ENCODE results near the gene GPHN.

Gene GPHN

DNA sequence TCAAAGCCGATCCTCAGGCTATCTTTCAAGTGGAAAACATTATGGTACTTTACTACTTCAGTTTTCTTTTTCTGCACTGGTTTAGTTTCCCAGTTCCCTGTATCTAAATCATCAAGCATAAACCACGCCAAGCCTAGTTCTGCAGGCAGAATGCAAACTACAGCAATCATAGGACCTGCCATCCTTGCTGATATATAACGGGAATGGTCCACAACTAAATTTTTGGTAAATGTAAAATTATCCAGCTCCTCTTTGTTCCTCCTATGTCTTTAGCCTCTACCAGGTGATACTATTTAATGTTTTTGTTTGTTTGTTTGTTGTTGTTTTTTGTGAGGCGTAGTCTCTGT is 714.0 kb downstream of the GPHN start:
- peaks cover 3% of the 10 kb centered on the region; the same call in 1 of the 2 replicates for H3K4me1 ChIP-seq (ENCODE audit: insufficient read depth, low read length)
- no peaks in the 10 kb centered on the region for H3K9me3 ChIP-seq (ENCODE audit: control insufficient read depth, insufficient read depth, low read length)
- no peak overlapping the region for H3K9ac ChIP-seq (ENCODE audit: low read depth, low read length)
- no peaks in the 10 kb centered on the region for H3K36me3 ChIP-seq (ENCODE audit: insufficient read depth, low read length)

DNA sequence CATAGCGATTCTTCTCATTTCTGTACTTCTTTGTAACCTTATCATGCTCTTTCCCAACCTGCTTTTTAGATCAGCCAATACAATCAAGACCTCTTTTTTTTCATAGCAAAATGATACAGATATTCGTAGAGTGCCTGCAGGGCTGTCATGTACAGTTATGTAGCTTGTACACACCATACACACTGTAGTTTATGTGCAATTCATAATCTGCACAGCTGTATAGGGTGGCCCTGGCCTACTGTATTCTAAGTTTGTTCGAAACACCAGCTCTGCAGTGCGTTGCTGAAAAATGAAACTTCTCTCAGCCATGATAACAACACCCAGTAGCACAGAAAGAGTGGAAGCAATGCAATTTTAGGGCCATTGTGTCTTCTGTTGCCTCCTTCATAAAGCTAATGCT is 717.6 kb downstream of the GPHN start:
- Histone ChIP-seq H3K36me3 (ENCODE audit: insufficient read depth, low read length) (no peaks in the 10 kb centered on the region), H3K4me1 (ENCODE audit: insufficient read depth, low read length) (no peaks in the 10 kb centered on the region), H3K9ac (ENCODE audit: low read depth, low read length) (no peak overlapping the region), H3K9me3 (ENCODE audit: control insufficient read depth, insufficient read depth, low read length) (no peaks in the 10 kb centered on the region)

DNA sequence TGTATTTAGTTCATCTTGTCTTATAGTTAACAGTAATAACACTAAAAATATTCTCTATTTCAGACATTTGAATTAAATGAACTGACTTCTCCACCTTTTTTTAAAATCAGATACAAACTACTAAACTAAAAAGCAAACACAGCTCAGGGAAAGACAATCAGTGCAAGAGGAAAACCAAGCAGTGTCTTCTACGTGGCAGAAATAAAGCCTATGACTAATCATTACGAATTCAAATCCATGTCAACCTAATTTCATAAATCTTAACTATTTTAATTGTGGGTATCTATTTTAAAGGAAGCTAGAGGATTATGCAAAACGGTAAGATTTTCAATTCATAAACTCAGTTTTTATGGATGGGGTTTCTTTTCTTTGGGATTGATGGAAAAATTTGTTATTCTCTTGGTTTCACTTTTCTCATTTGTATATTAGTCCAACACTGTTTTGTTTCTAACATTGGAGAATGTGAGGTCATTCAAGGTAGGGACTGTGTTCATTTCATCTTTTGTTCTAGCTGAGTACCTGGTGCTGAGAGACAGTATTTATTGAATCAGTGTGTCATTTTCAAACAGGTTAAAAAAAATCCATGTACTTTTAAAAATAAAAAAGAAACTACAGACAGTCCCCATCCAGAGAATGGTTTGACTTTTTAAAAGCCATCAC is 720.5 kb downstream of the GPHN start:
- no peak overlapping the region for H3K9ac ChIP-seq (ENCODE audit: low read depth, low read length)

More for the DNA sequence above, 720.5 kb downstream of the GPHN start:
- H3K36me3 ChIP-seq (ENCODE audit: insufficient read depth, low read length), result no peaks in the 10 kb centered on the region
- H3K9me3 ChIP-seq (ENCODE audit: control insufficient read depth, insufficient read depth, low read length), result no peaks in the 10 kb centered on the region
- H3K4me1 ChIP-seq (ENCODE audit: insufficient read depth, low read length), result no peaks in the 10 kb centered on the region
